Right ventricle myocardium inferior (tissue), 1 donor: ENCODE results near the gene GRK5. TPM values are rescaled to one million over a fixed set of nuclear protein-coding genes. Genes with fewer than 3 reads are reported as not detected.

Experiments used
- ATAC-seq: fragments of 200-7000 bp; cut with Tn5 transposase; one replicate; pipeline ENCODE4 v1.9.1; 2020; ENCODE audit warnings: mild to moderate bottlenecking, moderate library complexity
- DNase-seq: peaks from one replicate; pipeline ENCODE4 v3.0.0; 2021; ENCODE audit errors: missing footprints
- intact Hi-C: fragments of 100-400 bp; cut with DNase I; formaldehyde crosslinking; loops from one replicate; pipeline ENCODE4 v1.11.0; 2022
- total RNA-seq: library from RNA; stranded (reverse); fragmentation: NEBNext Ultra II Directional; extraction: Animal tissue kit (Norgen Biotek cat#: 25700); gene quantifications from one replicate; pipeline ENCODE4 v1.2.1, GENCODE V29; 2021
- donor health status: DM: no; HTN: yes; CAD: no; lungs with severe emphysema.

The GRK5 gene
- total RNA-seq, 1 donor from 2014 or later: 48.6 TPM

DNA sequence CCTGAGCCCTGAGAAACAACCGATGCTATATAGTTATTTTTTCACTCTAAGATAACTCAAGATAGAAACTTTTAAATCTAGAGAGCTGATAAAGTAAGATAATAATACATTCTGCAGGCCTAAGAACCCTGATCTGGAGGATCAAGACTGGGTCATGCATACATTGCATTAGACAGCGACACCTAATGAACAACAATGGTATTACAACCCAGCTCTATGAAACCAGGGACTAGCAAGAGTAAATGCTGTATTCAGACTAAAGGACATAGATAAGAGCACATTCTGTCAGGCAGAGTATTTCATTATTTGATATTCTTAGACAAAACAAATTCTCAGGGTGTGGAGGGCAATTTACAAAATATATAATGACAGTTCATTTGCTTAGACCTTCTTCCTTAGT is 148.6 kb downstream of the GRK5 start:
- intact Hi-C loops: no loop called here
- ATAC-seq (no peak), DNase-seq (no peak)

GRCh38 chr10:119357412-119358151 is 150.2 kb downstream of the GRK5 start:
- intact Hi-C loops: no loop called here
- no peak for DNase-seq
- no peak for ATAC-seq

GRCh38 chr10:119358152-119358512 is 150.8 kb downstream of the GRK5 start:
- DNase-seq (no peak), ATAC-seq (peak; percentile 57)
- intact Hi-C loops: no loop called here

- ATAC-seq (no peak), DNase-seq (no peak)
- intact Hi-C loops: no loop called here
These were observed 151.2 kb downstream of the GRK5 start for GRCh38 chr10:119358567-119358966.

GRCh38 chr10:119359025-119359424 is 151.7 kb downstream of the GRK5 start:
- intact Hi-C loops: no loop called here
- ATAC-seq (no peak), DNase-seq (no peak)

- peak; percentile 75 for DNase-seq
- ATAC-seq: peak; percentile 32
- intact Hi-C loops: loop anchor here (2.0 kb wide), 1 partner anchor 16 kb away; no protein-coding TSS in a partner anchor
These were observed 153.0 kb downstream of the GRK5 start for GRCh38 chr10:119360181-119360921.

GRCh38 chr10:119361037-119361436 is 153.7 kb downstream of the GRK5 start:
- intact Hi-C loops: loop anchor here (2.0 kb wide), 1 partner anchor 16 kb away; no protein-coding TSS in a partner anchor
- ATAC-seq (no peak), DNase-seq (no peak)

- no peak for DNase-seq
- intact Hi-C loops: no loop called here
- ATAC-seq: peak; percentile 53
These were observed 154.8 kb downstream of the GRK5 start for GRCh38 chr10:119362122-119362521.

DNA sequence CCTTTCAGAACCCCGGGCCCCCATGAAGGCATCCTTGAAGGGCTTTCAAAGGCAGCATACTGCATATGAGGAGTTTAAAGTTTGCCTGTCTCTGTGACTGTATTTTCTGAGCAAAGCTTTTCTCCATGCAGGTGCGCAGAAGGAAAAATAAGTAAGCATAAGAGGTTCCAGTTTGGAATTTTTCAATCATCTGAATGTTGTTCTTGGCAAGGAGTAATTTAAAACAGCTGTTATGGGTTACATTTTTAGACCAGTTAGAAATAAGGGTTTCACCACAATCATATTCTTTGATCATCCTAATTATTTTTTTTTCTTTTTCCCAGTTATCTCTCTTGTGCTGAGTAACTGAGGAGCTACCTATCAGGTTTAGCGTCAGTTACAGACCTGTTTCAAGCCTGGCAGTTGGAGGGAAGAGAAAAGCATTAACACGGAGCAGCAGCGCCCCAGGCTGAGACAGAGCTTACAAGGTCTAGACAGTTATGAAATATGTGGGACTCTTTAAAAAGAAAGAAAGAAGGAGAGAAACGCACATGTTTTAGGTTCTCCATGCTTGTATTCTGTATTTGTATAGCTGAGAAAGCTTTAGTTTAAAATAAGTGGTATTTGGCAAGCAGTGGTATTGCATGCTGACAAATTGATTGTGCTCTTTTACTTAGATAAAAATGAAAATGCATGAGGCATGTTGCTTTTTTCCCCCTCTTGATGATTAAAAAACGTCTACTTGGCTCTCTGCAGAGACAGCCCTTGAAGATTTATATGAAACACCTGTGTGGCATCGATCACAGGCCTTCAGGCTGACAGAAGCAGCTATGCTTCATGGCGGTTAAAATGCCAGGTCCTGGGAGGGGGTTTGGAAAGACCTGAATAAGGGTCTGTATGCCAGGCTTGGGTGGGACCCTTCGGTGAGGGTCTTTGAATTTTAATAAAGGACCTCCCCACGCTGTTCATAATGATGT is 157.6 kb downstream of the GRK5 start:
- intact Hi-C loops: no loop called here
- no peak for DNase-seq

DNA sequence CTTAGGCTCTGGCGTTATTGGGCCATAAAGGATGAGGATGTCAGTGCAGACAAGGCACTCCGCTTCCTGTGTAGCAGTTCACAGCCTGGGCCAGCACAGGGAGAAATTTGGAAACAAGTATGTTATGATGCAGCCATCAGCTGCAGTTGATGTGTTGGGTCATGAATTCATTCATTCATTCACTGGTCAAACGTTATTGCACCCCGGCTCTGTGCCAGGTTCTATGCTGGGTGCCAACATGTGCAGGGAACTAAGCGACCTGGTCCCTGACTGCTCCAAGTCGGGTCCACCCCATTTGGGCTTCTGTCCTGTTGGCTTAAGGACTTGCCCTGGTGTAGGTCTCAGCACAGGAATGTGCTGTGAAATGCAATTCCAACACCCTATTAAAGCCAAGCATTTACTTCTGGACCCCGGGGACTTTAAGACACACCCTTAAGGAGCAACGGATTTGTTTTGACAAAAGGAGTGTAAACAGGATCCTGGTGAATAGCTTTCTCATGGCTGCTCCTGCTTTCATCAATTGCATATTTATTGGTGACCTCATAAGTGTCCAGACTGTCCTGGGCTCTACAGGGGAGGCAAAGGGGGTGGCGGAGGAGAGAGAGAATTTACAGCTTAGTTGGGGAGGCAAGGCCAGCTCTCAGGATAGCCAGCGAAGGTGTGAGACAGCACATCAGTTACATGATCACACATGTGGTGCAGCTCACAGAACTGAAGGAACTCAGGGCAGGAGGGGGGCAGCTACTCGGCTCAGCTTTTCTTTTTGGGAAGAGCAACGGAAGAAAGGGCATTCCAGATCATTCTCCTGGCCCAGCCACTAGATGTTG is 158.6 kb downstream of the GRK5 start:
- intact Hi-C loops: no loop called here
- DNase-seq (peak; percentile 75), ATAC-seq (peak; percentile 39)

More for the DNA sequence above, 157.6 kb downstream of the GRK5 start:
- ATAC-seq: no peak

GRCh38 chr10:119367841-119368549 is 160.6 kb downstream of the GRK5 start:
- ATAC-seq: no peak
- DNase-seq: no peak
- intact Hi-C loops: no loop called here

- ATAC-seq: no peak
- DNase-seq: no peak
- intact Hi-C loops: no loop called here
These were observed 161.2 kb downstream of the GRK5 start for GRCh38 chr10:119368581-119368980.

DNA sequence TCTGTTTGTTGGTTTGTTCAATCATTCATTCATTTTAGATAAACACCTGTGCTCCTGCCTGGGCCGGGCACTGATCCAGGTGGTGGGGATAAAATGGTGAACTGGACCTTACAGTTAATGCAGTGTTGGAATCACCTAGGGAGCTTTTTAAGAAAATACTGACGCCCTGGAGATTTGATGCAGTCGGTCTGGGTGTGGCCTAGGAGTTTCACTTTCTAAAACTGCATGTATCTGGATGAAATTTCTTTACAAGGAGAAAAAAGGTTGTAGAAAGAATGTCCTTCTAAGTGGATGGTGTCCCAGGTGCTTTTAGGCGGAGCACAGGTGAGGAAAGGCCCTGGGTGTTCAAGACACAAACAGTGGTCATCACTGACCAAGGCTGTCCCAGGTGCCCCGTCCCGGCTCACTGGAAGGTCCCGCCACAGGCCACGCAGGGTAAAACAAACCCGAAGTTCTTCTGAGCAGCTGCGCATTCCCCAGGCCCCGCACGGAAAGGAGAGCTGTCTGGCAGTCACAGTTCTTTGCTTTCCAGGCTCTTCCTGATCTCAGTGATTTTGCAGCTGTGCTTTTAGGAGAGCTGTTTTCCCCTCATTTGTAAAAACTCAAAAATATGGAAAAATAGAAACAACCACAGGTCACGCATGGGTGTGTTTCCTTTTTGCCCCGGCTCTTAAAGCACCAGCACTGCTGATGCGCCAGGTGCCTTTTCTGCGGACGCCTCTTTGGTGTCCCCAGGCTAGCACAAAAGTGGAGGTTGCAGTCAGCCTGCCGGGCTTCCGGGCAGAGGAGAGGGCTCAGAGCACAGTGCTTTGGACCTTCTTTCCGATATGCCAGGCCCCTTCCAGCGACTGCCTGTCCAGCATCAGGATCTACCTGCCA is 161.9 kb downstream of the GRK5 start:
- ATAC-seq (no peak), DNase-seq (no peak)
- intact Hi-C loops: no loop called here

DNA sequence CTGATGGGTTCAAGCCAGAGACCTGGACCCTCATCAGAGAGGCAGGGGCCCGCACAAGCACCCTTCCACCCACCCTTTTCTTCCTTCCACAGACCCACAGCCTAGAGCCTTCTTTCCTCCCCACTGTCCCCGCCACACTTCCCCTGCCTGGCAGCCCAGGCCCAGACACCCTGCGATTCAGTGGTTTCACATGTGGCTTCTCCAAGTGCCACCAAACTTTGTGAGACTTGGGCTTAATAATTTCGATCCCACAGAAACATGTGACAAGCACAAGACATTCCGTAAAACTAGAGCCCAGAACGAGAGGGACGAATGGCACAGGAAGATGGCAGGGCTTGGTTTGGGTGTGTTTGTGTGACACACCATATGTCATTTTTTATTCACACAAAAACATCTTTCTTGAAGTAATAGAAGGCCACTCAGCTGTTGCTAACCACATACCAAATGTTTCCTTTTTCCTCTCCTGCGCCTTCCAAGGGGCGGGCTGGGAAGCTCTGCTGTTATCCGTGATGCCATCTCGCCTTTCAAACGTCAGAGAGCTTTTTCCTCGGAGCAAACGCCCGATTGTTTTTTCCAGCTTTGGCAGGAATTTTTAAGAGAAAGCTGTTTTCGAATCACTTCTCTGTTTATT is 162.9 kb downstream of the GRK5 start:
- intact Hi-C loops: loop anchor here (2.0 kb wide), 1 partner anchor 43 kb away; no protein-coding TSS in a partner anchor
- ATAC-seq: peak; percentile 56
- DNase-seq: peak; percentile 80

- peak; percentile 80 for ATAC-seq
- intact Hi-C loops: loop anchor here (2.0 kb wide), 1 partner anchor 42 kb away; no protein-coding TSS in a partner anchor
- peak; percentile 89 for DNase-seq
These were observed 163.8 kb downstream of the GRK5 start for GRCh38 chr10:119370972-119371703.
